Left ventricle myocardium superior (tissue), 1 donor: ENCODE results near the gene TMEM175. TPM values are rescaled to one million over a fixed set of nuclear protein-coding genes. Genes with fewer than 3 reads are reported as not detected.

Source experiments
- ATAC-seq: fragments of 200-7000 bp; cut with Tn5 transposase; one replicate; pipeline ENCODE4 v1.9.1; 2020; ENCODE audit warnings: mild to moderate bottlenecking, moderate library complexity
- DNase-seq: peaks from one replicate; pipeline ENCODE4 v3.0.0-alpha.2; 2020
- intact Hi-C: fragments of 100-400 bp; cut with micrococcal nuclease; formaldehyde crosslinking; loops from one replicate; pipeline ENCODE4 v1.11.0; 2022
- total RNA-seq: library from RNA; stranded (reverse); fragmentation: NEBNext Ultra II Directional; extraction: Animal tissue kit (Norgen Biotek cat#: 25700); gene quantifications from one replicate; pipeline ENCODE4 v1.2.1, GENCODE V29; 2021
- donor health status: DM: no; HTN: yes; CAD: no; lungs with severe emphysema.

TMEM175 gene
- total RNA-seq, 1 donor from 2014 or later, result 19.8 TPM

DNA sequence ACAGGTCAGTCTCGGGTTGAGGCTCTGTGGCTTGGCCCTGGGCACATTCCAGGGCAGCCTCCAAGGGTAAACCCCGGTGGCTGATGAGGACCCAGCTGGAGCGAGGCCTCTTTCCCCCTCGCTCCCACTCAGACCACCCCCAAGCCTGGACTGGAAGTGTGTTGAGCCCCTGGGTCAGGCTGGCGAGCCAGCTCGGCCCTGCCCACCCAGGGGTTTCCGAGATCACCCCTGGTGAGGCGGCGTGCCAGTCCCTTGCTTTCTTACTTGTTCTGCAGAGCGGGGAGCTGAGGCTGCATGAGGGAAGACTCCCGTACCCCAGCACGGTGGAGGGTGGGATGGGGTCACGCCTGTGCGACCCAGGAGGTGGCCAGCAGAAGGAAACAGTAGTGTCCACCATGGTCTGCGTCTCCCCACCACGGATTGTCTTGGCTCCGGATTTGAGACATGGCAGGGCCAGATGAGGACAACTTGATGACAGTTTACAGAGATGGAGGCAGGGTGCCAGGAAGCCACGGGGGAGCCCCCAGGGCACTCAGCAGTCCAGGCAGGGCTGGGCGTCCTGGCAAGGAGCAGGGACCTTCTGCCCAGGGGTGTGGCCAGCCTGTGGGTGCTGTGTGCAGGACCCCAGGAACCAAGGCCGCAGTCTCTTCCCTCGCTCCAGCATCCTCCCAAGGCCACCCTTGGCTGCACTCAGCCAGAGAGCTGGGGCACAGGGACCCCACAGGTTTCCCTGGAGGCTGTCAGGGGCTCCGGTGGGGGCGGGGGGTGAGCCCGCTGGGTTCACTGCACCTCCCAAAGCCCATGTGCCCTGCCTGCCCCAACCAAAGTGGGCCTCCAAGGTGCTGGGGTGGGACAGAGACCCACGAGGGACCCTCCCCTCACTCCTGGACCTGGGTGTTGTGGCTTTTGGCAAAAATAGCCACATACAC lies 72.6 kb downstream of the TMEM175 start:
- ATAC-seq (peak; percentile 37), DNase-seq (peak; percentile 72)
- intact Hi-C loops, result no loop called here

DNA sequence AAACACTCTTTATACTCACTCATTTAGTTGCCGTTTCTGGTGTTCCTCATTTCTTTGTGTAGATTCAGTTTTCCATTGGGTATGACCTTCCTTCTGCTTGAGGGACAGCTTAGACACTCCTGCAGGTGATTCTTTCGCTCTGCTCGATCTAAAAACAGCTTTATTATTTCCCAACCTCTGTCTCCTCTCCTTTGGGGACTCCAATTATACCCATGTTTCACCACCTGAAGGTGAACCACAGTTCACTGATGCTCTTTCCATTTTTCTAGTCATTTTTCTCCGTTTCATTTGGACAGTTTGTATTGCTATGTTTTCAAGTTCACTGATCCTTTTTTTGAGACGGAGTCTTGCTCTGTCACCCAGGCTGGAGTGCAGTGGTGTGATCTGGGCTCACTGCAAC lies 74.6 kb downstream of the TMEM175 start:
- ATAC-seq, result no peak
- no peak for DNase-seq
- intact Hi-C loops, result no loop called here

Other genes with a start within 250 kb of the TMEM175 start
- gene SLC49A3, start 243.3 kb upstream of the TMEM175 start, total RNA-seq, result 12.6 TPM
- 20.9 TPM for gene PCGF3, start 226.6 kb upstream of the TMEM175 start, total RNA-seq
- 4.4 TPM for gene CPLX1, start 106.3 kb upstream of the TMEM175 start, total RNA-seq
- gene GAK, start 144 bp upstream of the TMEM175 start, total RNA-seq, result 29.7 TPM
- gene DGKQ, start 41.1 kb downstream of the TMEM175 start, total RNA-seq, result 3.6 TPM
- gene IDUA, start 54.6 kb downstream of the TMEM175 start, total RNA-seq, result 8.7 TPM
- gene SLC26A1, start 60.9 kb downstream of the TMEM175 start, total RNA-seq, result not detected
- gene FGFRL1, start 79.2 kb downstream of the TMEM175 start, total RNA-seq, result 26.6 TPM
- gene RNF212, start 181.1 kb downstream of the TMEM175 start, total RNA-seq, result 0.62 TPM
- 22.8 TPM for gene SPON2, start 240.1 kb downstream of the TMEM175 start, total RNA-seq